OCI-LY7 (cell line): ENCODE data around the gene LMOD1.

Experiments
- EZH2phosphoT487 ChIP-seq: fragments of 200-600 bp; sonication (generic); IDR thresholded peaks from 2 replicates; pipeline ENCODE4 v1.6.1; 2018; ENCODE audit warnings: low read depth, borderline replicate concordance, mild to moderate bottlenecking, mixed run types, antibody characterized with exemption, low read length, moderate library complexity, mixed read lengths
- TF ChIP-seq, protein P1 (sequence below): fragments of 200-600 bp; sonication (generic); conservative IDR thresholded peaks from 2 replicates; pipeline ENCODE4 v1.5.1; 2014; ENCODE audit warnings: mild to moderate bottlenecking, antibody characterized with exemption, low read length, moderate library complexity, mixed read lengths

DNA sequence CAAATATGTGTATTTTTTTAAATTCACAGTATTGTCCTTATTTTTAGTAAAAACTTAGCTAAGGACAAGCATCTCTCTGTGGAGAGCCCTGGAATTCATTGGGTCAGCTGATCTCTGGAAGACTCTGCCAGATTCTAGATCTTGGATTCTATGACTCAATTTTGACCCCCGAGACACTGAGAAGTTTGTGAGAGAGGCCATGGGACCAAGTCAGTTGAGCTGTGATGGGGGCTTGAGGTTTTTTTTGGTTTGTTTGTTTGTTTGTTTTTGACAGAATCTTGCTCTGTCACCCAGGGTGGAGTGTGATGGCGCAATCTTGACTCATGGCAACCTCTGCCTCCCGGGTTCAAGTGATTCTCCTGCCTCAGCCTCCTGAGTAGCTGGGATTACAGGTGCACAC, 44.1 kb downstream of the LMOD1 start:
- TF ChIP-seq, protein P1, sequence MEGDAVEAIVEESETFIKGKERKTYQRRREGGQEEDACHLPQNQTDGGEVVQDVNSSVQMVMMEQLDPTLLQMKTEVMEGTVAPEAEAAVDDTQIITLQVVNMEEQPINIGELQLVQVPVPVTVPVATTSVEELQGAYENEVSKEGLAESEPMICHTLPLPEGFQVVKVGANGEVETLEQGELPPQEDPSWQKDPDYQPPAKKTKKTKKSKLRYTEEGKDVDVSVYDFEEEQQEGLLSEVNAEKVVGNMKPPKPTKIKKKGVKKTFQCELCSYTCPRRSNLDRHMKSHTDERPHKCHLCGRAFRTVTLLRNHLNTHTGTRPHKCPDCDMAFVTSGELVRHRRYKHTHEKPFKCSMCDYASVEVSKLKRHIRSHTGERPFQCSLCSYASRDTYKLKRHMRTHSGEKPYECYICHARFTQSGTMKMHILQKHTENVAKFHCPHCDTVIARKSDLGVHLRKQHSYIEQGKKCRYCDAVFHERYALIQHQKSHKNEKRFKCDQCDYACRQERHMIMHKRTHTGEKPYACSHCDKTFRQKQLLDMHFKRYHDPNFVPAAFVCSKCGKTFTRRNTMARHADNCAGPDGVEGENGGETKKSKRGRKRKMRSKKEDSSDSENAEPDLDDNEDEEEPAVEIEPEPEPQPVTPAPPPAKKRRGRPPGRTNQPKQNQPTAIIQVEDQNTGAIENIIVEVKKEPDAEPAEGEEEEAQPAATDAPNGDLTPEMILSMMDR: no peak
- TF ChIP-seq EZH2phosphoT487: no peak
